ENCODE results near the gene DKK3. TPM values are rescaled to one million over a fixed set of nuclear protein-coding genes. Genes with fewer than 3 reads are reported as not detected.

Gene DKK3
- polyA plus RNA-seq, 3 donors = 49.7 to 72.3 (median 66.7) TPM

DNA sequence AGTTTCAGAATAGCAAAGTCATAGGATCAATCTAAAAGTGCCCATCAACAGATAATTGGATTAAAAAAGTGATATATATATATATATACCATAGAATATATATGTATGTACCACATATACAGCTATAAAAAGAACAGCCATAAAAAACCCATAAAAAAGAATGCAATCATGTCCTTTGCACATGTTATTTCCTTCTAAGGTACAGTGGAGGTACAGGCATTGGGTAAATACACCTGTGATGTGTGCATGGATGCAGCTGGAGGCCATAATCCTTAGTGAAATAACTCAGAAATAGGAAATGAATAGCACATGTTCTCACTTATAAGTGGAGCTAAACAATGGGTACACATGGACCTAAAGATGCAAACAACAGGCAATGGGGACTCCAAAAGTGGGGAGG lies 7.1 kb upstream of the DKK3 start:
- DNase-seq (ENCODE audit: extremely low read depth in 1 of 11, low read depth in 9 of 11, low spot score in 4 of 11) = no peak

DNA sequence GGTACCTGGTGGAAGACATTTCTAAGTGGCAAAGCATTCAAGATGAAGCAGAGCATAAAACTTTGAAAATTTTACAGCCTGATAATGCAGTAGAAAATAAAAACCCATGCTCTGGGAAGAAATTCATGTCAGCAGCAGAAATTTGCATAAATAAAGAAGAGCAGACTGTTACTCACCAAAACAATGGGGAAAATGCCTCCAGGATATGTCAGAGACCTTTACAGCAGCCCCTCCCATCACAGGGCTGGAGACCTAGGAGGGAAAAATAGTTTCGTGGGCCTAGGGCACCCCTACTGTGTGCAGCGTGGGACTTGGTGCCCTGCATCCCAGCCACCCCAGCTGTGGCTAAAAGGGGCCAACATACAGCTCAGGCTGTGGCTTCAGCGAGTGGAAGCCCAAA lies 5.4 kb upstream of the DKK3 start:
- DNase-seq (ENCODE audit: extremely low read depth in 1 of 11, low read depth in 9 of 11, low spot score in 4 of 11) = no peak

DNA sequence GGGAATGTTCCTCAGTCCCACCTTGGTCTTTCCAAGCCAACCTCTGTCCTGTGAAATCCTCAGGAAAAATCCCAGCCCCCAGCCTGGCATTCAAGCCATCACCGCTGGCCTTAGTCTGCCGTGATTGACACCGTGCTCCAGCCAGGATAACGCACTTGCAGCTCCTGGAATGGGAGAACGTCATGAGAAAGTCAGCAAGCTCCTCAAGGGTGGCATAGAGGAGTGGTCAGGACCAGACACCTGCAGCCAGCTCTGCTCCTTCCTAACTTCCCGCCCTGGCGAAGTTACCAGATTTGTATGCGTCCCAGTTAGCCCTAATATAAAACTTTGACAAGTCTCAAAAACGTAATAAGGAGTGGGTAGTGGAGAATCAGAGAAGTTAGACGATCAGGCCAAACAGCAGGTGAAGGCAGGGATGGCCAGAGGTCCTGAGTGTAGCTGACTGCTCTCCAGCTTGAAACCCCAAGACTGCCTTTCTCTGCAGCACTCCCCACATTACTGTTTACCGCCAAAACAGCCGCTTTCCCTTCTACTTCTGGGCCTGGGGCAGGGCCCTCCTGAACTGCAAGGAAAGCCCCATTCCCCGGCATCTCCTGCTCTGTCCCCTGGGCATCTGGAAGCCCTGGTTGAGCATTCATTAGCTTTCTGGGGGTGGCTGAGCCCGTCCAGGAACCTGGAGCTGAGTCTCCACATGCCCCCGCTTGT lies 1.3 kb upstream of the DKK3 start:
- no peak for DNase-seq (ENCODE audit: extremely low read depth in 1 of 11, low read depth in 9 of 11, low spot score in 4 of 11)

DNA sequence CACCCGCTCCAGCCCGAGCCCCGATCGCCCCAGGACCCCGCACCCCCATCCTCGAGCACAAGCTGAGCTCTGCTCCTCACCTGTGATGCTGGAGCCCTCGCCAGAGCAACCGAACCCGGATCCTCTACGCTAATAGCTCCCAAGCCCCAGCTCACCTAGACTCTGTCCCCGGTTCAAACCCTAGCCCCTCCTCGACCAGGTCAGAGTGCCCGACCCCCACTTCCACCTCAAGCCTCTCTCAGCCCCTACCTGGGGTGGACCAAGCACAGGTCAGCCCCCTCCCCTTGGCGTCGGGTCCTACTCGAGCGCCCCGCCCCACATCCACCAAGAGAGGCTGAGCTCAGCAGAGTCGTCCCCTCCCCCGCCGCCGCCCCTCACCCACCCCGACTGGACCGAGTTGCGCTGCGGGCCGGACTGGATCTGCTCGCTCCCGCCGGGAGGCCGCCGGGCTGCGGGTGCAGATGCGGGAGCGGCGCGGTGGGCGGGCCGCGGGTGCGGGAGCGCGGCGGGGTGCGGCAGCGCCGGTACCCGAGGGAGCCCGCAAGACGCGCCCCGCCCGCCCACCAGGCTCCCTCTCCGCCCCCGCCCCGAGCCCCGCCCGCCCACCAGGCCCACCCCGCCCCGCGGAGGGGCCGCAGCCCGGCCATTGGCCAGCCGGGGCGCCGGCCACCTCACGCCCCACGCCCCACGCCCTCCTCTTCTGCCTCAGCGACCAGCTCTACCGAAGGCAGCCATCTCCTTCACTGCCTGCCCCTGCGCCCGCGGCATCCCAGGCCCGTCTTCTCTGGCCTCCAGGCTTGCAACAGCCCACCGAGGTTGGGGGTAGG lies 577 bp upstream of the DKK3 start:
- peak in 7 of 11 donors; percentile 24 to 60 (median 44) for DNase-seq (ENCODE audit: extremely low read depth in 1 of 11, low read depth in 9 of 11, low spot score in 4 of 11)

DNA sequence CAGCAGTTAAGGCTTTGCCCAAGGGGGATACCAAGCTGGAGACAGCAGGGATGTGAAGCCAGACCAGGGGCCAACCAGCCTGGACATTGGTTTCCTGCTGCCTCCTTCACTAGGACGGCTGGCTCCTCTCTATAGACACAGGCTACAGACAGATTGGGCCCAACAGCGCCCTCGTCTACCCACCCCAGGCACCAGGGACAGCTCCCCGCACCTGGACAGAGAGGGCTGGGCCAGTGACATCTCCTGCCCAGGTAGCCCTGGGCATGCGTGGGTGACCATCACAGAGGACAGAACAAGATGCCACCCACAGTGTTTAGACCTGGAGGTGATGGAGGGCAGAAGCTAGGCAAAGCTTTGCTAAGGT lies 1.2 kb downstream of the DKK3 start:
- no peak for DNase-seq (ENCODE audit: extremely low read depth in 1 of 11, low read depth in 9 of 11, low spot score in 4 of 11)

DNA sequence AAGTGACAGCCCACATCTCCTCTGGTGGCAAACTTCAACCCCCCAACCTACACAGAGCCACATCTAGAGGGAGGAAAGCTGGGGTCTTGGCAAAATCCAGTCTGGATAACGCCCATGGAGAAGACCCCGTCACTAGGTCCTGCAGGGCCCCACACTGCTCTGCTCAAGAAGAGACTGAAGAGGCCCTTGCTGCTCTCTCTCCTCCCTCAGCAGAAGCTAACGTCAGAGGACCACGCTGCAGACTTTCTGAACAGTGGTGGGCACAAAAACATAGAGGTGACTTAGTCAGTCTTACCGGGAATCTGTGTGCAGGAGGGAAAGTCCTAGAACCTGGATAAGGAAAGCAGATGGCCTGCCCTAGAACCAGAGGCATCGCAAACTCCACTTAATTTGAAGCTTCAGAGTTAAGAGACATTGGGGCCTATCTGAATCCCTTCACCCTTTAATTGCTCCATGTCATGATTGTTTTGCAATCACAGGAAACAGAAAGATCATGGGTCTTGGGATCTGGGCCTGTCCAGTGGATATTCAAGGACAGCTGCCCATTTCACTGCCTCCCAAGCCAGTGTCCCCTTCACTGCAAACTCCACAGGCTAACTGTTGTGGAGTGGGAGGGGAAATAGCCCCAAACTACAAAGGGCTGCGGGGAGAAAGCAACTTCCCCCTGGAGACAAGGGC lies 1.7 kb downstream of the DKK3 start:
- no peak for DNase-seq (ENCODE audit: extremely low read depth in 1 of 11, low read depth in 9 of 11, low spot score in 4 of 11)

DNA sequence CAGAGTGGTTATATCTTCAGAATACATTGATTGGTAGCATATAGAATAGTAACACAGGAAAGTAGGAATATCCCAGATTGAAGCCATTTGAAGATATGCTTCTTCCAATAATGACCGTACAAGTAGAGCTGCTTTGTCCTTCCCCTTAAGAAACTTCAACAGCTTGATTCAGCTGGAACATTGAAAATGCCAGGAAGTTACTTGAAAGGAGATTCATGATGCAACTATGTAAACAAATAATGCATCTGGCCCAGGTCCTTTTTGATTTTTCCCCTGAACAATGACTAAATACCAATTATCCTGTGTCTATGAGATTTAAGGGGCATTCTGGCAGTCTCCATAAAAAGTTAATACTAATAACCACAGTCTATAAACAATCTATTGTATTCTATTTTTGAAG lies 3.0 kb downstream of the DKK3 start:
- no peak for DNase-seq (ENCODE audit: extremely low read depth in 1 of 11, low read depth in 9 of 11, low spot score in 4 of 11)

DNA sequence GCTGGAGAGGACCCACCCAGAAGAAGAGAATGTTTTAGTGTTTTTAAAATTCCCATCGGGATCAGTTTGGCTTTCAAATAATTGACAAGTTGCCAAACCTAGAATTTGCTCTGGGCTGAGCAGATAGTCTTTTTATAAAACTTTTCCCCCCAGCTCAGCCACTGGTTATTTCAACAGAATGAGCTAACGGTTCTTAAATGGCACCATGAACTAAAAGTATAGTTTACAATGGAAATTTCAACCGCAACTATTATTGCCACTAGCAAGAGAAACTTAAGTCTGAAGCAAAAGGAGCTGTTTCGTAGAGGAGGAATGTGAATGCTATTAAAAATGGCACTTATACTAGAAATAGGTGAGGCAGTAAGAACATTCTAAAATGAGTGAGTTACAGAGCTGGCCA lies 3.4 kb downstream of the DKK3 start:
- DNase-seq (ENCODE audit: extremely low read depth in 1 of 11, low read depth in 9 of 11, low spot score in 4 of 11) = no peak

DNA sequence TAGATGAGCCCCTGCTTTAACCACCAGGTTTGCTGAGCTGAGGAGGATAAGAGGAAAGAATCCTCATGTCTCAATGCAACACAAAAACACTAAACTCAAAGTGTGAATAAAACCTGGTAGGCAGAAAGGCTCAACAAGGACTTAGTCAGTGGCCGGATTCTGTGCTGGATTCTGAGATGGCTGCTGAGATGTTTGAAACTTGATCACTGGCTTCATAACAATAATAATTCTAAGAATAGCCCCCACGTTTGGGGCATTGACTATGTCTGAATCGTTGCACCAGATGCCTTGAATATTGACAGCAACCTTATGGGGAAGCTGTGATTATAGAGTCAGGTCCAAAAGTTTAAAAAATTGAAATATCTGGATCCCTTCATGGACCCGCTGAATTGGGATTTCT lies 4.6 kb downstream of the DKK3 start:
- no peak for DNase-seq (ENCODE audit: extremely low read depth in 1 of 11, low read depth in 9 of 11, low spot score in 4 of 11)

DNA sequence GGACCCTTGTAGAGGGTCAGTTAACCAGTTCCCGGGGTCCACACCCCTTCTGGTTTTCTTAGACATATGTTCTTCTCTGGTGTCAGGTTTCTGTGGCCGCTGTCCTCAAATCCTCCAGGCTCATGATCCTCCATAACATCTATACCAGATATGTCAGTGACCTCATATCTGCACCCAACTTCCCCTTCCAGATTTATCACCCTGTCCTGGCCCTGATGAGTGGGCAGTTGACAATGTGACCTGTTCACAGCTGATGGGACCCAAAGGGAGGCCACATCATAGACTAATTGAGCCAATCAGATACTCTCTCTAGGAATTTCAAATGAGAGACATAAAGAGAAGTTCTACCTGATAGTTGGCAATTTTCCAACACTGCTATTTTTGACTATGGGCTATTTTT lies 5.1 kb downstream of the DKK3 start:
- no peak for DNase-seq (ENCODE audit: extremely low read depth in 1 of 11, low read depth in 9 of 11, low spot score in 4 of 11)

DNA sequence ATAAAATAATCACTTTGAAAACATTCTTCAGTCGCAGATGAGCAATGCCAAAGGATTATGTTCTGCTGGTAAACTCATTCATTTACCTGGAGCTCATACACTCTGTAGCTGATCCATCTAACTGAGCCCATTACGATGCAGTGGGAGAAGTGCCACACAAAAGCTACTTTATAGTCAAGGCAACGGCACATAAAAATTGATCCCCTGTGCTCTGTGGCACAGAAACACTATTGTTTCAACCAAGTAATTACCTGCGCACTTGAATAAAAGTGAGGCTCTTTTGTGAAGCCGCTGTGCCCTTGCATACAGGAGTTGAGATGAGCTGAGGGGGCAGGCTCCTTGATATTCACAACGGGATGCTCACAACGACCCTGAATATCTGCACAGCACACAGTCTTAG lies 7.2 kb downstream of the DKK3 start:
- DNase-seq (ENCODE audit: extremely low read depth in 1 of 11, low read depth in 9 of 11, low spot score in 4 of 11) = no peak

DNA sequence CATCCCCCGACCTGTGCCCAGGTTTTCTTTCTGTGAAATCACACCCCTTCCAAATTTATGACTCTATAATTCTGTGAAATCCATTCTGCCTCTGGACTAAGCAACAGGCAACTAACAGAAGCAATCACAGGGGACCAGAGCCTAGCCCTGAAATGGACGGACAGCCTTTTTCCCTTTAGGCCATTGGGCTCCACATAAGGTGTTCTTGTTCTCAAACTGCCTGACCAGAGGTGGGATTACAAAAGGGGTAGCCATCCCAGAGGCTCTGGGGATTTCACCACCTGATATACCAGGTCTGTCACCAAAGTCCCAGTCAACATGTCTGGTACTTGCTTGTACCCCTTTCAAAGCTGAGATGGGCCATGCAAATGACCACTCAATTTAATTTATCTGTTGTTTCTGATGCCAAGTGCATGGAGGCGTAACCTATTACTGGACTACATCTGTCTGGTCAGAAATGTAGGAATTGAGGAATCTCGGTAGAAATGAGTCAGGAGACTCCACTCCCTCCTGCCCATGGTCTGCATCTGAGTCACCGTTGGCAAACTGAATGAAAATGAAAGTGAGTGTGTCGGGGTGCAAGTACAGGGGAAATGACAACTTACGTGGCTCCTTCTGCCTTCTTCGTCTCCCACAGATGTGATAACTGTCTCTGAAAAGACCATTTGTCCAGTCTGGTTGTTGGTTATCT lies 10.2 kb downstream of the DKK3 start:
- no peak for DNase-seq (ENCODE audit: extremely low read depth in 1 of 11, low read depth in 9 of 11, low spot score in 4 of 11)

DNA sequence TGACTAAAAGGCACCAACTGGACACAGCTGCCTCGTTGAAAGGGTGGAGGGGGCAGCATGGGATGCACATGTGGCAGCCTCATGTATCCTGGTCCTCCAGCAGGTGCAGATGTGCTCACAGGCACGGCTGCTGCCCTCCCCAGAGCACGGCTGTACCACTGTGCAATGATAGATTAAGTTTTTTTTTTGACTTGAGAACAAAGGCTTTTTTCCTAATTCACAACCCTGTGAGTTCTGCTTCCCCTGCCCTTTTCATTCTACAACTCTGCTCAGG lies 11.4 kb downstream of the DKK3 start:
- no peak for DNase-seq (ENCODE audit: extremely low read depth in 1 of 11, low read depth in 9 of 11, low spot score in 4 of 11)

DNA sequence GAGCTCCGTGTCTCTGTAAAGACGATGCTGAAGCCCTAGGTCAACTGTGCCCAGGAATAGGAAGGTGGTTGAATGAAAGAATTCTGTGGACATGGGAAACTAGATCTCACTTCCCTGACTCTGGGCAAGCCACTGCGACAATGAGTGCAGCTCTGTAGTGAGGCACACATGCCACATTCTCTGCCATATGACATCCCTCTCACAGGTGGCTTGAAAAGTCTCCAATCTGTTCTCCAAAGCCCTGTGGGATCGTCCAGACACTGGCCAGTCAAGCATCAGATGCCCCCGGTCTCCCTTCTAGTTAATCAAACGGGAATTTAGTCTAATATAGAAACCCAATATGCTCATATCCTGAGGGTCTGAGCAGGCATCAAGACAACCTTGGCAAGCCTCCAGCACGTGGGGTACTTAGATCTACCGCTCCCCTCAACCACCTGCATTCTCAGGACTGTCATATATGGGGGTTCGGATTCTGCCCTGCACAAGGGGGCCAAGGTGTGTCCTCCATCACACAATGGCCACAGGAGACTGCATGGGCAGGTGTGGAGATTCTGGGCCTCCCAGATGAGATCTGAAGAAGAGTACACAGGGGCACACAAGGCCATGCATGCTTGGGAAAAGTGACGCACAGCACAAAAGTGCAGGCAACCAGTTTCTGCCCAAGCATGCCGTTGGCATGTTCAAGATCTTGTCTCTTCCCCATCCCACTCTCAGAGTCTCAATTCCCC lies 11.9 kb downstream of the DKK3 start:
- DNase-seq (ENCODE audit: extremely low read depth in 1 of 11, low read depth in 9 of 11, low spot score in 4 of 11) = no peak

DNA sequence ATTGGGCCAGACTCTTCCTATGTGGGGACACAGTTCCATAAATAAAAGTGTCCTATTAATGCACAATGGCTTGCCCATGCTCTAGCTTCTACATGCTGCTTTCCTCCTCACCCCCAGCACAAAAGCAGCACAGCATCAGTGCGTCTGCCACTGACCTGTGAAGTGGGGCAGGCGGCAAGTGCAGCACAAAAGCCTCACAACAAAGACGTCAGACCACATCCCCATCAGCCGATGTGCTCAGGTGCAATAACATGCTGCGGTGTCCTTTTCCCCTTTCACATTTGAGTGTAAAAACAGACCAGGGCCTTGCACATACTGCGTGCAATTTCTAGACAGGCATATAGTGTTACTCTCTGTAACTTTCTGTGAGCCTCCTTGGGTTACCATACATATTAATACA lies 12.8 kb downstream of the DKK3 start:
- no peak for DNase-seq (ENCODE audit: extremely low read depth in 1 of 11, low read depth in 9 of 11, low spot score in 4 of 11)

DNA sequence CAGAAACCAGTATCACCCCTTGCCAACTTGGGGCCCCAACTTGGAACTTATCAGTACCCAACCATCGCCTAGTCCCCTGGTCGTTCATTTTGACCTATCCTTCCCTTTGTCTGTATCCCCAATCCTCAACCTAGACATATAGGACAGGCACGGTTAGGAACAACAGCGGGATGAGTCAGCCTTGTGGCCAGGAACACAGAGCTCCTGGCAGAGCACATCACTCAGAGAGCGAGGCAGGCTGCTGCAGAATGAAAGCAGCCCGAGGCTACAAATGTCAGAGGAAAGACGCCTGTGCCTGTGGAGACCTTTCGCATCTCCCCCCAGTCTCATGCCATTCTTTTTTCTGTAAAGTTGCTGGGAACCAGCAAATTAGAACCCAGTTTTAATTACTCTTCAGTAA lies 14.6 kb downstream of the DKK3 start:
- DNase-seq (ENCODE audit: extremely low read depth in 1 of 11, low read depth in 9 of 11, low spot score in 4 of 11) = no peak

DNA sequence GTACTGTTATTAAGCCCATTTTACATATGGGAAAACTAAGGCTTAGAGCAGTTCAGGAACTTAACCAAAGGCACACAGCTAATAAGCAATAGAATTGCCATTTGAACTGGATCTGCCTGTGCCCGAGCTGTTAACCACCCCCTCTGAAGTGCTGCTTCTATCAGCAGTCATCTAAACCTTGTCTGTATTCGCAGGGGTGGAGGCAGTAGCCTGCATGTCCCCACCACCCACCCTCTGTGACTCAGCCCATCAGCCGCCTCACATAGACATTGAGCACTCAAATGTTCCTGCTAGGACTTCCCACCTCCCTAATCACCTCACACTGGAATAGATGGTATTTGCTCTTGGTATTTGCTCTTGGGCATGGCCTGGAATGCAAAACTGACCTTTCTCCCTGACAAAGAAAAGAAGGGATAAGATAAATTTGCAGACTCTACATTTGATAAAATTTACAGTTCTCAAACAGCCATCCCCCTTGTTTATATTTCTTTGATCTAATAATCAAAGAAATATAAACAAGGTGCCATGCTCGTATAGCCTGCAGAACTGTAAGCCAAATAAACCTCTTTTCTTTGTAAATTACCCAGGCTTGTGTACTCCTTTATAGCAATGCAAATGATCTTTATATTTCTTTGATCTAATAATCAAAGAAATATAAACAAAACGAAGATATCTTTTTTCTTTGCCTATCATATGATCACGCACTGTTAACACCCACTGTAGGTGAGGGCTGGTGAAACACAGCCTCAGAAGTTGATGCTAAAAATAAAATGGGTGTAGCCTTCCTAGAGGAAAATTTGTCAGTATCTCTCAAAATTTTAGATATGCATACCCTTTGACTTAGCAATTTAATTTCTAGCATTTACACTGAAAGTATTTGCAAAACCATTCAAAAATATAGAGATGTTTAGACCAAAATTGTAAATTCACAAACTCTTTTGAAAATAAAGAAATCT lies 15.9 kb downstream of the DKK3 start:
- DNase-seq (ENCODE audit: extremely low read depth in 1 of 11, low read depth in 9 of 11, low spot score in 4 of 11) = no peak

Data from renal cortex interstitium (tissue), 11 donors.